Measurements from ENCODE around the gene ARHGAP6. TPM values are rescaled to one million over a fixed set of nuclear protein-coding genes. Genes with fewer than 3 reads are reported as not detected.
A peak's percentile ranks its signal among the peaks of the same experiment; 100 is the strongest.

ARHGAP6 gene
- total and polyA plus RNA-seq, 9 of the 15 experiments (the other 6 are each of a cell fraction or from before 2014, with no cell fraction given): 12.5 to 63.6 (median 41.8) TPM

GRCh38 chrX:11484290-11484689 lies 181.4 kb downstream of the ARHGAP6 start:
- no peak overlapping the region for H3K4me2 ChIP-seq (ENCODE audit: insufficient read depth, low read length)
- H3K4me3 ChIP-seq: no peak overlapping the region
- no peak for TF ChIP-seq ZNF41 (CRISPR knock-in tag; conservative IDR thresholded peaks at IDR 0.05)
- no peak for TF ChIP-seq PCBP1 (IDR thresholded peaks at IDR 0.05; ENCODE audit: low read depth, low read length, poor library complexity, severe bottlenecking)
- TF ChIP-seq PRPF4 (IDR thresholded peaks at IDR 0.05; ENCODE audit: insufficient read depth, low read depth, low read length, poor library complexity, severe bottlenecking): no peak
- TF ChIP-seq ELF4 (CRISPR knock-in tag; IDR thresholded peaks at IDR 0.05): 0 out of 2 replicates have a peak, but pooled peaks have one; percentile 49
- TF ChIP-seq, protein P1, sequence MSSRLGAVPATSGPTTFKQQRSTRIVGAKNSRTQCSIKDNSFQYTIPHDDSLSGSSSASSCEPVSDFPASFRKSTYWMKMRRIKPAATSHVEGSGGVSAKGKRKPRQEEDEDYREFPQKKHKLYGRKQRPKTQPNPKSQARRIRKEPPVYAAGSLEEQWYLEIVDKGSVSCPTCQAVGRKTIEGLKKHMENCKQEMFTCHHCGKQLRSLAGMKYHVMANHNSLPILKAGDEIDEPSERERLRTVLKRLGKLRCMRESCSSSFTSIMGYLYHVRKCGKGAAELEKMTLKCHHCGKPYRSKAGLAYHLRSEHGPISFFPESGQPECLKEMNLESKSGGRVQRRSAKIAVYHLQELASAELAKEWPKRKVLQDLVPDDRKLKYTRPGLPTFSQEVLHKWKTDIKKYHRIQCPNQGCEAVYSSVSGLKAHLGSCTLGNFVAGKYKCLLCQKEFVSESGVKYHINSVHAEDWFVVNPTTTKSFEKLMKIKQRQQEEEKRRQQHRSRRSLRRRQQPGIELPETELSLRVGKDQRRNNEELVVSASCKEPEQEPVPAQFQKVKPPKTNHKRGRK (tag; IDR thresholded peaks at IDR 0.05): peak; percentile 92
- 0 out of 2 replicates have a peak, but pooled peaks have one; percentile 12 for TF ChIP-seq MTA2 (IDR thresholded peaks at IDR 0.05; ENCODE audit: low read depth)
- peak in 1 of 2 experiments; percentile 44; a peak in 1 of 4 replicates for TF ChIP-seq HDAC1 (IDR thresholded peaks at IDR 0.05)
- H3K27ac ChIP-seq (ENCODE audit: extremely low read depth, low read depth, low read length): no peak overlapping the region
- CTCF ChIA-PET (ENCODE audit: low intra/inter-chr PET ratio): interaction anchor here (0.5 kb wide), 1 partner anchor 1539 kb away, joined by 3 read pairs; no protein-coding TSS in a partner anchor
- H2AFZ ChIP-seq (ENCODE audit: low read depth, low read length): no peak overlapping the region
- intact Hi-C loops (cut with micrococcal nuclease) (no loop called here), in situ Hi-C loops (cut with MboI) (no loop called here)
- no peak for FAIRE-seq
- no peaks in the 10 kb centered on the region for H3K79me2 ChIP-seq (ENCODE audit: control insufficient read depth, insufficient read depth, low read length)
- H3K4me1 ChIP-seq (replicated peaks in 1 of 2; ENCODE audit: control insufficient read depth in 2 of 2, insufficient read depth in 2 of 2, low read length in 2 of 2): no peaks in the 10 kb centered on the region; a peak in 2 of 5 replicates
- POLR2A ChIA-PET: no interaction called here
- H3K9me1 ChIP-seq (ENCODE audit: control insufficient read depth, insufficient read depth, low read length): no peaks in the 10 kb centered on the region
- no peaks in the 10 kb centered on the region for H3K27me3 ChIP-seq (ENCODE audit: control insufficient read depth in 2 of 2, insufficient read depth in 2 of 2, low read length in 2 of 2)
- no peaks in the 10 kb centered on the region for H3K9me3 ChIP-seq (replicated peaks; ENCODE audit: control insufficient read depth, insufficient read depth, low read depth, low read length)
- BruUV-seq (replicated peaks): no TSS peak
- no peak for ATAC-seq
- WGBS (ENCODE audit: insufficient coverage, low coverage, missing lambda C conversion rate): no CpG with 5 or more reads among the region's 1 CpG
- H3K9ac ChIP-seq (ENCODE audit: insufficient read depth in 1 of 2, low read depth in 2 of 2, low read length in 2 of 2): no peak overlapping the region
- no peaks in the 10 kb centered on the region for H3K36me3 ChIP-seq (ENCODE audit: control insufficient read depth, insufficient read depth, low read length)
- no peaks in the 10 kb centered on the region for H4K20me1 ChIP-seq (replicated peaks; ENCODE audit: control insufficient read depth, insufficient read depth, low read length)
- DNase-seq (ENCODE audit: extremely low read depth in 1 of 4, low spot score in 3 of 4): no peak
